K562 (cell line): Measurements from ENCODE around the gene RWDD1. TPM values are rescaled to one million over a fixed set of nuclear protein-coding genes. Genes with fewer than 3 reads are reported as not detected.
A peak's percentile ranks its signal among the peaks of the same experiment; 100 is the strongest.

Source experiments
- DEAF1 ChIP-seq: fragments of 450-650 bp; formaldehyde crosslinking; IDR thresholded peaks from 2 replicates; pipeline ENCODE4 v1.4.0; 2020; ENCODE audit warnings: mild to moderate bottlenecking, moderate library complexity
- EP300 ChIP-seq: IDR thresholded peaks from 2 replicates; pipeline ENCODE4 v1.6.1; 2012; ENCODE audit warnings: low read length, improper control_type of control experiment
- GABPA ChIP-seq: fragments of 200-800 bp; sonication (Bioruptor generic); conservative IDR thresholded peaks from 2 replicates; pipeline ENCODE4 v1.6.1; 2016; ENCODE audit warnings: low read depth, missing genetic modification characterization, missing compliant biosample characterization
- HNRNPH1 ChIP-seq: fragments of 200-400 bp; formaldehyde crosslinking; optimal IDR thresholded peaks from 2 replicates; pipeline ENCODE3; 2017; ENCODE audit warnings: low read depth, mild to moderate bottlenecking, low read length, moderate library complexity
- MBD1 ChIP-seq: fragments of 250-450 bp; sonication (Bioruptor Pico); IDR thresholded peaks from 2 replicates; pipeline ENCODE4 v1.8.0; 2022; ENCODE audit warnings: inconsistent platforms
- THRA ChIP-seq: fragments of 450-650 bp; IDR thresholded peaks from 2 replicates; pipeline ENCODE4 v1.6.1; 2017; ENCODE audit warnings: mild to moderate bottlenecking, moderate library complexity
- ZBTB40 ChIP-seq, 2 experiments: fragments of 450-650 bp in 1 of 2; sonication (generic) in 1 of 2; formaldehyde crosslinking in 1 of 2; IDR thresholded peaks; 2 replicates each; pipeline versions ENCODE4 v1.7.1 to v1.9.0; 2016 to 2022; ENCODE audit warnings: inconsistent platforms in 1 of 2, mild to moderate bottlenecking in 1 of 2, missing genetic modification reagents in 1 of 2
- ZC3H4 ChIP-seq: sonication (generic); formaldehyde crosslinking; IDR thresholded peaks from 2 replicates; pipeline ENCODE4 v1.9.0; 2021; ENCODE audit warnings: missing genetic modification reagents, borderline replicate concordance
- ZEB2 ChIP-seq: fragments of 450-650 bp; IDR thresholded peaks from 2 replicates; pipeline ENCODE4 v1.6.1; 2016
- ZNF282 ChIP-seq: sonication (generic); formaldehyde crosslinking; IDR thresholded peaks from 2 replicates; pipeline ENCODE4 v1.8.1; 2023; ENCODE audit warnings: missing genetic modification reagents
- ZNF511 ChIP-seq: sonication (generic); formaldehyde crosslinking; IDR thresholded peaks from 2 replicates; pipeline ENCODE4 v1.8.0; 2022; ENCODE audit warnings: mild to moderate bottlenecking, missing genetic modification reagents
- ZNF830 ChIP-seq: fragments of 250-450 bp; sonication (Bioruptor Pico); IDR thresholded peaks from 2 replicates; pipeline ENCODE4 v1.5.0; 2021; ENCODE audit warnings: mild to moderate bottlenecking
- polyA plus RNA-seq, 8 experiments: library from polyadenylated mRNA; depleted of rRNA in 4 of 8; stranded (reverse) in 5 of 8; unstranded in 3 of 8; fragments of >200 nt; fragmentation: Nextera tagmentation in 2 of 8; fragmentation: Illumina TruSeq in 1 of 8; extraction: Ambion mirVana in 2 of 8; extraction: Trizol in 1 of 8; gene quantifications; 2 replicates each; pipeline versions ENCODE4 v1.2.1 to v1.2.3, GENCODE V29; 2011 to 2014; ENCODE audit warnings: inconsistent platforms in 1 of 8, missing spikeins in 1 of 8
- total RNA-seq, 7 experiments: library from RNA; depleted of rRNA in 6 of 7; stranded (reverse); fragments of >200 nt in 6 of 7; fragmentation: Illumina TruSeq in 2 of 7; extraction: Trizol in 2 of 7; gene quantifications; 2 replicates each; pipeline versions ENCODE4 v1.2.1 to v1.2.3, GENCODE V29; 2011 to 2021; ENCODE audit warnings: low replicate concordance in 1 of 7

RWDD1 gene
- total and polyA plus RNA-seq, 9 of the 15 experiments (the other 6 are each of a cell fraction or from before 2014, with no cell fraction given) = 31.9 to 89.8 (median 48.7) TPM

- TF ChIP-seq ZNF282 (no peak), ZC3H4 (no peak), ZBTB40 (IDR thresholded peaks at IDR 0.05) (no peak; the same call in 1 of the 2 replicates), ZBTB40 (CRISPR knock-in tag; IDR thresholded peaks at IDR 0.05) (no peak), EP300 (no peak), ZNF511 (CRISPR knock-in tag) (peak; percentile 11; the same call in 1 of the 2 replicates), GABPA (tag) (peak; percentile 60; the same call in 1 of the 2 replicates), HNRNPH1 (no peak), ZEB2 (no peak), MBD1 (no peak), ZNF830 (CRISPR knock-in tag) (no peak; the same call in 1 of the 2 replicates), DEAF1 (no peak), THRA (no peak)
These were observed at the start of gene RWDD1 (continued) for GRCh38 chr6:116570856-116571682.
